ENCODE measurements around the gene PATE1. TPM values are rescaled to one million over a fixed set of nuclear protein-coding genes. Genes with fewer than 3 reads are reported as not detected.

The PATE1 gene
- total RNA-seq, 1 experiment from 2014 or later = not detected

Other genes starting within 250 kb of the PATE1 start
- gene EI24, start 176.8 kb upstream of the PATE1 start, total RNA-seq (2014; rRNA removed; shearing (Covaris generic); ENCODE audit: low replicate concordance) = 19.9 and 41.6 TPM in 2 replicates
- 32.9 and 76.2 TPM in 2 replicates for gene STT3A, start 153.4 kb upstream of the PATE1 start, total RNA-seq (2014; rRNA removed; shearing (Covaris generic); ENCODE audit: low replicate concordance)
- 12.5 and 16.5 TPM in 2 replicates for gene CHEK1, start 121.1 kb upstream of the PATE1 start, total RNA-seq (2014; rRNA removed; shearing (Covaris generic); ENCODE audit: low replicate concordance)
- not detected in 2 replicates for gene ACRV1, start 65.4 kb upstream of the PATE1 start, total RNA-seq (2014; rRNA removed; shearing (Covaris generic); ENCODE audit: low replicate concordance)
- gene PATE2, start 32.5 kb downstream of the PATE1 start, total RNA-seq (2014; rRNA removed; shearing (Covaris generic); ENCODE audit: low replicate concordance) = not detected in 2 replicates
- gene PATE3, start 41.8 kb downstream of the PATE1 start, total RNA-seq (2014; rRNA removed; shearing (Covaris generic); ENCODE audit: low replicate concordance) = not detected in 2 replicates
- gene PATE4, start 87.0 kb downstream of the PATE1 start, total RNA-seq (2014; rRNA removed; shearing (Covaris generic); ENCODE audit: low replicate concordance) = not detected in 2 replicates
- 4.6 and 4.8 TPM in 2 replicates for gene HYLS1, start 141.4 kb downstream of the PATE1 start, total RNA-seq (2014; rRNA removed; shearing (Covaris generic); ENCODE audit: low replicate concordance)
- 3.1 and 9.8 TPM in 2 replicates for gene PUS3, start 156.9 kb downstream of the PATE1 start, total RNA-seq (2014; rRNA removed; shearing (Covaris generic); ENCODE audit: low replicate concordance)
- gene DDX25, start 158.2 kb downstream of the PATE1 start, total RNA-seq (2014; rRNA removed; shearing (Covaris generic); ENCODE audit: low replicate concordance) = not detected in 2 replicates
- gene VSIG10L2, start 199.8 kb downstream of the PATE1 start, total RNA-seq (2014; rRNA removed; shearing (Covaris generic); ENCODE audit: low replicate concordance) = not detected in 2 replicates

Measured in Karpas-422 (cell line).